Ammon's horn (tissue), 1 donor: ENCODE data around the gene FABP1.

Experiments
- DNase-seq: peaks from one replicate; pipeline ENCODE4 v3.0.0-alpha.2; 2016; ENCODE audit warnings: low spot score

The FABP1 gene

DNA sequence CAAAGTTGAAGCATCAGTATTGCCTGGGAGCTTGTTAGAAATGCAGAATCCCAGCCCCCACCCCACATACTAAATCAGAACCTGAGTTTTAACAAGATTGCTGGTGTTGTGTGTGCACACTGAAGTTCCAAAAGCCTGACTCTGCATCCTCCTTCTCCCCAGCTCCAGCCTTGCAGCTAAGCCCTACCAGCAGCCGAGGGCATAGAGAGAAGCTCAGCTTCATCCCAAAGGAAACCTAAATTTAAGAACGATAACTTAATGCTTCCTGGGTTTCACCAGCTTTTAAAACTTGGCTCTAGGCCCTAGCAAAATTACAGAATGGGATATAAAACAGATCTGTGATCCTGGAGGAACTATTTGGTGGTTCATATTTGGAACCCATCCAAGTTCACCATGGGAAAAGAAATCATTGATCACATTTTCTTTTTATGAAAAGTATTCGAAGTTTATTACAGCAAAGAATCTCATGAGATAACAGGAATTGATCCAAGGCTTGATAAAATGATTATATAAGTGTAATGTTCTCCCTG is 49.2 kb downstream of the FABP1 start:
- no peak for DNase-seq

GRCh38 chr2:88077080-88077479 is 50.8 kb downstream of the FABP1 start:
- DNase-seq, result no peak

GRCh38 chr2:88074854-88075292 is 53.0 kb downstream of the FABP1 start:
- no peak for DNase-seq

GRCh38 chr2:88074150-88074549 is 53.7 kb downstream of the FABP1 start:
- no peak for DNase-seq
